BJ (cell line): ENCODE measurements around the gene LLPH. TPM values are rescaled to one million over a fixed set of nuclear protein-coding genes. Genes with fewer than 3 reads are reported as not detected.

Source experiments
- CTCF ChIA-PET: fragments of 350-600 bp; formaldehyde crosslinking; extraction: SDS; loops from one replicate; lab custom pipeline; 2021; ENCODE audit warnings: antibody characterized with exemption, inconsistent platforms; lab: Yijun Ruan, JAX
- POLR2A ChIA-PET: fragments of 300-600 bp; sonication (Branson Sonifier 250); formaldehyde crosslinking; extraction: SDS; loops from one replicate; lab custom pipeline; 2021; ENCODE audit warnings: antibody characterized with exemption; lab: Charles Lee
- DNase-seq: peaks from one replicate; pipeline ENCODE4 v3.0.0-alpha.2; 2011; ENCODE audit warnings: low read depth
- H3K27me3 ChIP-seq: 2 replicates; pipeline ENCODE4 v1.6.0; 2011; ENCODE audit warnings: low read length; ENCODE audit not compliant: control insufficient read depth, insufficient read depth
- H3K36me3 ChIP-seq: 2 replicates; pipeline ENCODE4 v1.5.1; 2011; ENCODE audit warnings: low read length; ENCODE audit not compliant: control insufficient read depth, insufficient read depth
- H3K4me3 ChIP-seq: 2 replicates; pipeline ENCODE4 v1.5.1; 2011; ENCODE audit warnings: low read depth, mild to moderate bottlenecking, control low read depth, low read length
- CTCF ChIP-seq: IDR thresholded peaks from 2 replicates; pipeline ENCODE4 v1.5.1; 2011; ENCODE audit warnings: low read depth, mild to moderate bottlenecking, control low read depth, inconsistent platforms, low read length, moderate library complexity; ENCODE audit not compliant: insufficient read depth
- polyA plus RNA-seq: library from polyadenylated mRNA; depleted of rRNA; stranded (reverse); fragments of >200 nt; gene quantifications from 2 replicates; pipeline ENCODE4 v1.2.3, GENCODE V29; 2011

LLPH gene
- polyA plus RNA-seq, 1 experiment: 4.0 TPM

GRCh38 chr12:66169221-66170170 lies 38.9 kb upstream of the LLPH start, which contains the start of gene TMBIM4:
TSS of gene TMBIM4 (minus strand) at chr12:66169996. CDS start at chr12:66169951, 45 bp downstream.
- ChIA-PET POLR2A (interaction anchor here (0.5 to 0.9 kb wide), 10 partner anchors 12 to 1132 kb away, joined by 3 to 10 read pairs (median 4); no protein-coding TSS in a partner anchor), CTCF (interaction anchor here (0.6 to 1.8 kb wide), 15 partner anchors 12 to 523 kb away, joined by 3 to 9 read pairs (median 3); no protein-coding TSS in a partner anchor)
- Histone ChIP-seq H3K27me3 (no peaks in the 10 kb centered on the region), H3K4me3 (peak within 1 kb of the TSS; percentile 91), H3K36me3 (no peaks in the 10 kb centered on the region)
- peak; percentile 59 for DNase-seq
- peak; percentile 50 for TF ChIP-seq CTCF

- Histone ChIP-seq H3K4me3 (peak overlapping the region; percentile 91), H3K36me3 (no peaks in the 10 kb centered on the region), H3K27me3 (no peaks in the 10 kb centered on the region)
- ChIA-PET CTCF (interaction anchor here (0.7 to 1.8 kb wide), 8 partner anchors 13 to 524 kb away, joined by 3 to 9 read pairs (median 4); no protein-coding TSS in a partner anchor), POLR2A (no interaction called here)
- TF ChIP-seq CTCF: no peak
- no peak for DNase-seq
Measured at GRCh38 chr12:66168410-66168809, 37.9 kb upstream of the LLPH start.

- no peak overlapping the region for H3K4me3 ChIP-seq
- ChIA-PET POLR2A (no interaction called here), CTCF (no interaction called here)
- H3K27me3 ChIP-seq: no peaks in the 10 kb centered on the region
- H3K36me3 ChIP-seq: no peaks in the 10 kb centered on the region
- TF ChIP-seq CTCF: no peak
- no peak for DNase-seq
Measured at GRCh38 chr12:66166561-66166960, 36.0 kb upstream of the LLPH start.

GRCh38 chr12:66165141-66165540 lies 34.6 kb upstream of the LLPH start:
- Histone ChIP-seq H3K36me3 (no peaks in the 10 kb centered on the region; the same call in 1 of the 2 replicates), H3K27me3 (no peaks in the 10 kb centered on the region), H3K4me3 (no peak overlapping the region)
- TF ChIP-seq CTCF: no peak
- CTCF ChIA-PET: no interaction called here
- POLR2A ChIA-PET: no interaction called here
- DNase-seq: no peak

GRCh38 chr12:66164349-66164821 lies 33.8 kb upstream of the LLPH start:
- no peak for TF ChIP-seq CTCF
- Histone ChIP-seq H3K27me3 (no peaks in the 10 kb centered on the region), H3K4me3 (no peak overlapping the region), H3K36me3 (no peaks in the 10 kb centered on the region; the same call in none of the 2 replicates)
- ChIA-PET CTCF (interaction anchor here (0.5 kb wide), 1 partner anchor 551 kb away, joined by 4 read pairs; no protein-coding TSS in a partner anchor), POLR2A (no interaction called here)
- no peak for DNase-seq
